ENCODE data around the gene LRRN2.

DNA sequence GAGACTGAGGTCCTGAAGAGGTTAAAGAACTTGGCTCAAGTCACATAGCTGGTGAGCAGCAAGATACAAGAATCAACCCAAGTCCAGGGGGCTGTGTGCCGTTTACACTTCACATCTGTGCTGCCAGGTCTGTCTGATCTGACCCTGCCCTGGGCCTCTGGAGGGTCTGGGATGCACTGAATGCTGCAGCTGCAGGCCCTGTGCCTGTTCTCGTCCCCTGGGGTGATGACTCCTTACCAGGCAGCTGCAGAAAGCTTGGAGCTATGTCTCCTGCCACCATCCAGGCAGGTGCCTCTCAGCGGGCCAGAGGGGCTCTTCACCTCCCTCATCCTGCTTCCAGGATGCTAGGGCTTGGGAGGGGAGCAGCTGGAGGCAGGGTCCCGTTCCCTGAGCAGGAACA is 63.5 kb downstream of the LRRN2 start:
- TF ChIP-seq, protein P1, sequence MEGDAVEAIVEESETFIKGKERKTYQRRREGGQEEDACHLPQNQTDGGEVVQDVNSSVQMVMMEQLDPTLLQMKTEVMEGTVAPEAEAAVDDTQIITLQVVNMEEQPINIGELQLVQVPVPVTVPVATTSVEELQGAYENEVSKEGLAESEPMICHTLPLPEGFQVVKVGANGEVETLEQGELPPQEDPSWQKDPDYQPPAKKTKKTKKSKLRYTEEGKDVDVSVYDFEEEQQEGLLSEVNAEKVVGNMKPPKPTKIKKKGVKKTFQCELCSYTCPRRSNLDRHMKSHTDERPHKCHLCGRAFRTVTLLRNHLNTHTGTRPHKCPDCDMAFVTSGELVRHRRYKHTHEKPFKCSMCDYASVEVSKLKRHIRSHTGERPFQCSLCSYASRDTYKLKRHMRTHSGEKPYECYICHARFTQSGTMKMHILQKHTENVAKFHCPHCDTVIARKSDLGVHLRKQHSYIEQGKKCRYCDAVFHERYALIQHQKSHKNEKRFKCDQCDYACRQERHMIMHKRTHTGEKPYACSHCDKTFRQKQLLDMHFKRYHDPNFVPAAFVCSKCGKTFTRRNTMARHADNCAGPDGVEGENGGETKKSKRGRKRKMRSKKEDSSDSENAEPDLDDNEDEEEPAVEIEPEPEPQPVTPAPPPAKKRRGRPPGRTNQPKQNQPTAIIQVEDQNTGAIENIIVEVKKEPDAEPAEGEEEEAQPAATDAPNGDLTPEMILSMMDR (IDR thresholded peaks at IDR 0.05) = no peak
- no peak for TF ChIP-seq POLR2A (IDR thresholded peaks at IDR 0.05)
